Astrocyte (in vitro differentiated cells and primary cell): ENCODE data around the gene PRSS16.

ENCODE experiments used
- CTCF ChIP-seq: IDR thresholded peaks from 2 replicates; pipeline ENCODE4 v1.5.1; 2011; ENCODE audit warnings: low read depth, mild to moderate bottlenecking, inconsistent platforms, low read length, moderate library complexity; ENCODE audit not compliant: insufficient read depth
- EZH2 ChIP-seq: IDR thresholded peaks from 2 replicates; pipeline ENCODE4 v1.6.1; 2012; ENCODE audit warnings: mild to moderate bottlenecking, low read length, inconsistent platforms; ENCODE audit not compliant: insufficient read depth

- TF ChIP-seq CTCF (no peak), EZH2 (no peak)
These were observed 8.2 kb upstream of the PRSS16 start for GRCh38 chr6:27239258-27239657.
